ENCODE results near the gene ILK.

ILK gene

GRCh38 chr11:6650980-6651379 lies 47.4 kb downstream of the ILK start:
- Mint-ChIP-seq H3K9me3 (no peaks in the 10 kb centered on the region), H3K4me3 (no peak overlapping the region), H3K4me1 (peaks cover 1% of the 10 kb centered on the region), H3K27me3 (peaks cover 3% of the 10 kb centered on the region), H3K27ac (no peak overlapping the region), H3K36me3 (no peaks in the 10 kb centered on the region)
- CTCF ChIA-PET = no interaction called here
- no peak for DNase-seq

- CTCF ChIA-PET = interaction anchor here (0.7 to 2.0 kb wide), 2 partner anchors 16 to 18 kb away, joined by 3 to 7 read pairs; no protein-coding TSS in a partner anchor
- DNase-seq = no peak
- H3K4me1 Mint-ChIP-seq = peaks cover 5% of the 10 kb centered on the region
- H3K27ac Mint-ChIP-seq = no peak overlapping the region
- H3K27me3 Mint-ChIP-seq = peaks cover 15% of the 10 kb centered on the region
- H3K4me3 Mint-ChIP-seq = no peak overlapping the region
- no peaks in the 10 kb centered on the region for H3K36me3 Mint-ChIP-seq
- no peaks in the 10 kb centered on the region for H3K9me3 Mint-ChIP-seq
Observed at GRCh38 chr11:6652182-6652581, 48.6 kb downstream of the ILK start.

GRCh38 chr11:6653097-6653496 lies 49.5 kb downstream of the ILK start:
- Mint-ChIP-seq H3K4me3 (no peak overlapping the region), H3K27ac (no peak overlapping the region), H3K4me1 (peaks cover 5% of the 10 kb centered on the region), H3K9me3 (no peaks in the 10 kb centered on the region), H3K27me3 (peaks cover 16% of the 10 kb centered on the region), H3K36me3 (no peaks in the 10 kb centered on the region)
- CTCF ChIA-PET = interaction anchor here (2.0 kb wide), 1 partner anchor 15 kb away, joined by 7 read pairs; no protein-coding TSS in a partner anchor
- DNase-seq = no peak

GRCh38 chr11:6653656-6654055 lies 50.1 kb downstream of the ILK start:
- Mint-ChIP-seq H3K4me1 (peaks cover 5% of the 10 kb centered on the region), H3K9me3 (no peaks in the 10 kb centered on the region), H3K27me3 (peaks cover 16% of the 10 kb centered on the region), H3K27ac (no peak overlapping the region), H3K36me3 (no peaks in the 10 kb centered on the region), H3K4me3 (no peak overlapping the region)
- no peak for DNase-seq
- CTCF ChIA-PET = no interaction called here

GRCh38 chr11:6654281-6655019 lies 50.9 kb downstream of the ILK start:
- Mint-ChIP-seq H3K4me1 (peaks cover 5% of the 10 kb centered on the region), H3K4me3 (no peak overlapping the region), H3K36me3 (no peaks in the 10 kb centered on the region), H3K9me3 (no peaks in the 10 kb centered on the region), H3K27me3 (peaks cover 16% of the 10 kb centered on the region), H3K27ac (no peak overlapping the region)
- DNase-seq = no peak
- CTCF ChIA-PET = no interaction called here

- Mint-ChIP-seq H3K36me3 (no peaks in the 10 kb centered on the region), H3K4me1 (peaks cover 5% of the 10 kb centered on the region), H3K27me3 (peaks cover 16% of the 10 kb centered on the region), H3K4me3 (no peak overlapping the region), H3K9me3 (no peaks in the 10 kb centered on the region), H3K27ac (no peak overlapping the region)
- CTCF ChIA-PET = no interaction called here
- peak; percentile 36 for DNase-seq
Observed at GRCh38 chr11:6655020-6655789, 51.6 kb downstream of the ILK start.

- H3K27me3 Mint-ChIP-seq = peaks cover 16% of the 10 kb centered on the region
- peak within 1 kb of the TSS; percentile 59 for H3K4me3 Mint-ChIP-seq
- DNase-seq = peak; percentile 43
- no peak within 1 kb of the TSS for H3K27ac Mint-ChIP-seq
- no peaks in the 10 kb centered on the region for H3K36me3 Mint-ChIP-seq
- no peaks in the 10 kb centered on the region for H3K9me3 Mint-ChIP-seq
- peaks cover 5% of the 10 kb centered on the region for H3K4me1 Mint-ChIP-seq
- CTCF ChIA-PET = no interaction called here
Observed at GRCh38 chr11:6655790-6656583, 52.4 kb downstream of the ILK start, which contains the start of gene DCHS1. Gene DCHS1, minus strand, starts transcription at chr11:6655809. Its CDS starts 14,196 bp downstream, at chr11:6641613.

GRCh38 chr11:6656584-6656915 lies 53.0 kb downstream of the ILK start:
- Mint-ChIP-seq H3K27me3 (peaks cover 16% of the 10 kb centered on the region), H3K4me1 (peaks cover 5% of the 10 kb centered on the region), H3K27ac (no peak overlapping the region), H3K36me3 (no peaks in the 10 kb centered on the region), H3K9me3 (no peaks in the 10 kb centered on the region), H3K4me3 (peak overlapping the region; percentile 59)
- CTCF ChIA-PET = interaction anchor here (1.4 to 1.6 kb wide), 2 partner anchors 9 to 126 kb away, joined by 4 to 5 read pairs; no protein-coding TSS in a partner anchor
- DNase-seq = no peak

GRCh38 chr11:6656936-6657335 lies 53.4 kb downstream of the ILK start:
- no peak overlapping the region for H3K27ac Mint-ChIP-seq
- DNase-seq = no peak
- no peaks in the 10 kb centered on the region for H3K9me3 Mint-ChIP-seq
- peak overlapping the region; percentile 17 for H3K4me3 Mint-ChIP-seq
- peaks cover 5% of the 10 kb centered on the region for H3K4me1 Mint-ChIP-seq
- H3K27me3 Mint-ChIP-seq = peaks cover 16% of the 10 kb centered on the region
- CTCF ChIA-PET = interaction anchor here (1.1 to 1.6 kb wide), 4 partner anchors 10 to 126 kb away, joined by 4 to 5 read pairs (median 4); partner anchors contain the start of gene TPP1
- H3K36me3 Mint-ChIP-seq = no peaks in the 10 kb centered on the region

- Mint-ChIP-seq H3K9me3 (no peaks in the 10 kb centered on the region), H3K4me1 (peaks cover 5% of the 10 kb centered on the region), H3K4me3 (no peak overlapping the region), H3K27ac (no peak overlapping the region), H3K36me3 (no peaks in the 10 kb centered on the region), H3K27me3 (peaks cover 16% of the 10 kb centered on the region)
- DNase-seq = no peak
- CTCF ChIA-PET = interaction anchor here (1.1 to 1.6 kb wide), 4 partner anchors 10 to 127 kb away, joined by 4 to 5 read pairs (median 4); partner anchors contain the start of gene TPP1
Observed at GRCh38 chr11:6657346-6657745, 53.8 kb downstream of the ILK start.

- Mint-ChIP-seq H3K9me3 (no peaks in the 10 kb centered on the region), H3K36me3 (no peaks in the 10 kb centered on the region), H3K27ac (no peak overlapping the region)
Observed at GRCh38 chr11:6658647-6659046, 55.1 kb downstream of the ILK start.

More at GRCh38 chr11:6658647-6659046, 55.1 kb downstream of the ILK start:
- no peak for DNase-seq
- Mint-ChIP-seq H3K4me3 (no peak overlapping the region), H3K4me1 (peaks cover 6% of the 10 kb centered on the region), H3K27me3 (peaks cover 20% of the 10 kb centered on the region)
- CTCF ChIA-PET = interaction anchor here (1.2 kb wide), 1 partner anchor 9 kb away, joined by 5 read pairs; no protein-coding TSS in a partner anchor

Measured in activated naive CD4-positive, alpha-beta T cell treated with anti-CD3 and anti-CD28 coated beads, Interleukin-2, amount 10 ng/mL, durations not matched to agents 7 days and 5 days (primary cell).